ENCODE data around the gene PAPOLA. TPM values are rescaled to one million over a fixed set of nuclear protein-coding genes. Genes with fewer than 3 reads are reported as not detected.

Gene PAPOLA
- total and polyA plus RNA-seq, 4 donors, result 48.4 to 184 (median 116) TPM

DNA sequence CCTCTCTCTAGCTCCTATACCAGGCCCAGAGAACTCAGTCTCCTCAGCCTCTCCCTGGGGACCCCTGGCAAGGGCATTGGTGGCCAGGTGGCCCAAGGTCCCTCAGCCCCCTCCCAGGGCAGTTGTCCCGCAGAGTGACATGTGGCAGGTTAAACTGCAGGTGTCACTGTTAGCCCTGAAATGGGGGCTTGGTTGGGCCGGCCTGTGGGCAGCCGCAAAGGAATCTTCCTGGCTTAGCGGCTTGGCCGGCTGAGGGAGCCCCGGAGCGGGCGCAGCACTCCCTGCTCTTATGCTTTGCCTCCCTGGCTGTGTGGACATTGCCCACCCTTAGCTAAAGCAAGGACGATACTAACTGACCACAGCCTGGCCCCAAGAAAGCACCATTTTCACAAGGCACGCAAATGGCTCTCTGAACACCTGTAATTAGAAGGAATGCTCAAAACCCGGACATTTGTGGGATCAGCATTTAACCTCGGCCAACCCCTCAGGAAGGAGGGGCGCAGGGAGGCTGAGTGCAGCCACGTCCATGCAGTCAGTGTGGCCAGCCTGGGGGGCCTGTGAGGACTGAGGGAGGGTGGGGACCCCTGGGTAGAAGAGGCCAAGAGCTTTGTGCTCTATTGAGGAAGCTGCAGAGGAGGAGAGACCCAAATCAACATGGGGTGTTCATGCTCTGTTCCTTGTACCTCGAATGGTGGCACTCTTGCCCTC lies 82.2 kb downstream of the PAPOLA start:
- no peaks in the 10 kb centered on the region for H3K36me3 ChIP-seq (ENCODE audit: control insufficient read depth in 1 of 2, insufficient read depth in 2 of 2, low read length in 1 of 2)
- intact Hi-C loops (cut with DNase I), result no loop called here
- H3K4me1 ChIP-seq (ENCODE audit: control insufficient read depth in 1 of 2, insufficient read depth in 2 of 2, low read length in 2 of 2), result no peaks in the 10 kb centered on the region
- no peak for DNase-seq
- no peak for ATAC-seq (ENCODE audit: low FRiP score)
- no peak overlapping the region for H3K27ac ChIP-seq (ENCODE audit: low read depth in 1 of 2, low read length in 2 of 2)
- no peak overlapping the region for H3K4me3 ChIP-seq (ENCODE audit: low read length in 2 of 2)
- H3K27me3 ChIP-seq (ENCODE audit: control insufficient read depth in 1 of 2, insufficient read depth in 2 of 2, low read length in 1 of 2), result no peaks in the 10 kb centered on the region
- 20 to 22% methylated on average over 15 of the region's 15 CpGs for WGBS, 2 donors
- no peaks in the 10 kb centered on the region for H3K9me3 ChIP-seq (ENCODE audit: control insufficient read depth, low read length)

DNA sequence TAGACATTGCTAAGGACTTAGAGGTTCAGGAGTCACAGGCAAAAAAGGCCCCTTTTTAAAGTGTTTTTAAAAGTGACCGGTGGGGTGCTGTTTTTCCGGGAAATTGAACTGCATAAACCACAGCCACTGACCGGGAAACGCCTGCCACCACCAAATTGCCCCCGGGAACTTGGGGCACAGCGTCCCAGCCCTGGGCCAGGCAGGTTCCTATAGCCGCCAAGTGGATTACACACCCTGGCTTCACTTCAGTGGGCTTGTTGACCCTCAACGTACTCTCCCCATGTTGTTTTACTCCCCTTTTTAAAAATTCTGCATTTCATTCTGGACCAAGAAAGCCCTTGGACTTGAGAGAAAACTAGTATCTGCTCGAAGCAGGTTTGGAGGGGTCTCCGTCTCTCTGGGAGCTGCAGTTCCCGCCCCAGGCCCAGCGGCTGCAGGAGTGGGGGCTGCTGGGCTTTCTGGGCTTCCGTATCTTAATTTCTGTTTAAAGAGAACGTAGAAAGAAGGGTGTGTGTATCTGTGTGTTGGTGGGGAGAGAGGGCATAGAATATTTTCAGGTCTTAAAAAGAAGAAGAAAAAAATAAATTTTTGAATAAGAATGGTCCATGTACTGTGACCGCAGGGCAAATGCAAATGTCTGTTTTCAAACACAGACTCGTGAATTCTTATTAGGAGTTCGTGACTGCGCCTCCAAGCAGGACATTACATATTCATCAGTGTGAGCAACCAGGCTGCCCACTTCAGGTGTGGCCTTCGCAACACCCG lies 82.9 kb downstream of the PAPOLA start:
- no peak for ATAC-seq (ENCODE audit: low FRiP score)

DNA sequence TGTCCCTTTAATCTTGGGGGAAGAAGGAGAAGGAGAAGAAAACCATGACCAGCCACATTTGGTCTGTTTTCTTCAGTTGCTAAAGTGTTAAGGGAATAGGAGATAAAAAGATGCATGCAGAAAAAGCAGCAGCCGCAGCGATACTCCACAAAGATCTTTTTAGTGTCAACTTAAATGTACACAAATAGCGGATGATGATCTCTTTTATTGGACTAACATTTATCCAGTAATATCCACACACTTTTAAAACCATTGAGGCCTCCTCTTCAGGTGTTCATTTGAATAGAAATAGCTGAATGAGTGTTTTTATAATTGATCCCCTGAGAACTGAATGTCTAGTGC lies 83.5 kb downstream of the PAPOLA start:
- intact Hi-C loops (cut with DNase I), result no loop called here
- DNase-seq (no peak), ATAC-seq (ENCODE audit: low FRiP score) (no peak)
- no peak overlapping the region for H3K27ac ChIP-seq (ENCODE audit: low read depth in 1 of 2, low read length in 2 of 2)
- H3K4me1 ChIP-seq (ENCODE audit: control insufficient read depth in 1 of 2, insufficient read depth in 2 of 2, low read length in 2 of 2), result no peaks in the 10 kb centered on the region
- H3K4me3 ChIP-seq (ENCODE audit: low read length in 2 of 2), result no peak overlapping the region
- H3K9me3 ChIP-seq (ENCODE audit: control insufficient read depth, low read length), result no peaks in the 10 kb centered on the region
- WGBS, 2 donors, result 87 to 98% methylated on average over 3 of the region's 3 CpGs
- no peaks in the 10 kb centered on the region for H3K36me3 ChIP-seq (ENCODE audit: control insufficient read depth in 1 of 2, insufficient read depth in 2 of 2, low read length in 1 of 2)
- H3K27me3 ChIP-seq (ENCODE audit: control insufficient read depth in 1 of 2, insufficient read depth in 2 of 2, low read length in 1 of 2), result no peaks in the 10 kb centered on the region

More for the DNA sequence above, 82.9 kb downstream of the PAPOLA start:
- Histone ChIP-seq H3K27ac (ENCODE audit: low read depth in 1 of 2, low read length in 2 of 2) (no peak overlapping the region), H3K4me1 (ENCODE audit: control insufficient read depth in 1 of 2, insufficient read depth in 2 of 2, low read length in 2 of 2) (no peaks in the 10 kb centered on the region), H3K4me3 (ENCODE audit: low read length in 2 of 2) (no peak overlapping the region), H3K36me3 (ENCODE audit: control insufficient read depth in 1 of 2, insufficient read depth in 2 of 2, low read length in 1 of 2) (no peaks in the 10 kb centered on the region), H3K9me3 (ENCODE audit: control insufficient read depth, low read length) (no peaks in the 10 kb centered on the region), H3K27me3 (ENCODE audit: control insufficient read depth in 1 of 2, insufficient read depth in 2 of 2, low read length in 1 of 2) (no peaks in the 10 kb centered on the region)
- 77 to 79% methylated on average over 20 of the region's 20 CpGs for WGBS, 2 donors
- intact Hi-C loops (cut with DNase I), result no loop called here
- no peak for DNase-seq

DNA sequence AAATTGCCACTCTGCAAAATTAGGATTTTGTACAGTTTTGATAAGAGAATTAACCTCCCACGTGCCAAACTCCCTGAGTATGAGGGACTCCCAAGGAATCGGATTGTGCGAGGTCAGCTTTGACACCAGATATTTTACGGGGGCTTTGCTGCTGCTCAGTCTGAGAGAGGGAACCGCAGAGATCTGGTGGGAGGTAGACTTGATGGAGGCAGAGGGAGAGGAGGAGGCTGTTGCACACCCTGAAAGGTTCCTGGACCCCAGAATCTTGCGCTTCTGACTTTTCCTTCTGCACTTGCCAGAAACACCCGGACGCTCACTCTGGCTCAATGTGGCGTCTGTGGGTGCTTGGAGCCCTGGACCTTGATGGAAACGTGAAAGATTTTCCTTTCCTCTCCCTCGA lies 83.9 kb downstream of the PAPOLA start:
- Histone ChIP-seq H3K4me1 (ENCODE audit: control insufficient read depth in 1 of 2, insufficient read depth in 2 of 2, low read length in 2 of 2) (no peaks in the 10 kb centered on the region), H3K4me3 (ENCODE audit: low read length in 2 of 2) (no peak overlapping the region), H3K9me3 (ENCODE audit: control insufficient read depth, low read length) (no peaks in the 10 kb centered on the region), H3K27ac (ENCODE audit: low read depth in 1 of 2, low read length in 2 of 2) (no peak overlapping the region), H3K36me3 (ENCODE audit: control insufficient read depth in 1 of 2, insufficient read depth in 2 of 2, low read length in 1 of 2) (no peaks in the 10 kb centered on the region), H3K27me3 (ENCODE audit: control insufficient read depth in 1 of 2, insufficient read depth in 2 of 2, low read length in 1 of 2) (no peaks in the 10 kb centered on the region)
- 44 to 49% methylated on average over 11 of the region's 11 CpGs for WGBS, 2 donors
- ATAC-seq (ENCODE audit: low FRiP score), result no peak
- intact Hi-C loops (cut with DNase I), result no loop called here
- no peak for DNase-seq

DNA sequence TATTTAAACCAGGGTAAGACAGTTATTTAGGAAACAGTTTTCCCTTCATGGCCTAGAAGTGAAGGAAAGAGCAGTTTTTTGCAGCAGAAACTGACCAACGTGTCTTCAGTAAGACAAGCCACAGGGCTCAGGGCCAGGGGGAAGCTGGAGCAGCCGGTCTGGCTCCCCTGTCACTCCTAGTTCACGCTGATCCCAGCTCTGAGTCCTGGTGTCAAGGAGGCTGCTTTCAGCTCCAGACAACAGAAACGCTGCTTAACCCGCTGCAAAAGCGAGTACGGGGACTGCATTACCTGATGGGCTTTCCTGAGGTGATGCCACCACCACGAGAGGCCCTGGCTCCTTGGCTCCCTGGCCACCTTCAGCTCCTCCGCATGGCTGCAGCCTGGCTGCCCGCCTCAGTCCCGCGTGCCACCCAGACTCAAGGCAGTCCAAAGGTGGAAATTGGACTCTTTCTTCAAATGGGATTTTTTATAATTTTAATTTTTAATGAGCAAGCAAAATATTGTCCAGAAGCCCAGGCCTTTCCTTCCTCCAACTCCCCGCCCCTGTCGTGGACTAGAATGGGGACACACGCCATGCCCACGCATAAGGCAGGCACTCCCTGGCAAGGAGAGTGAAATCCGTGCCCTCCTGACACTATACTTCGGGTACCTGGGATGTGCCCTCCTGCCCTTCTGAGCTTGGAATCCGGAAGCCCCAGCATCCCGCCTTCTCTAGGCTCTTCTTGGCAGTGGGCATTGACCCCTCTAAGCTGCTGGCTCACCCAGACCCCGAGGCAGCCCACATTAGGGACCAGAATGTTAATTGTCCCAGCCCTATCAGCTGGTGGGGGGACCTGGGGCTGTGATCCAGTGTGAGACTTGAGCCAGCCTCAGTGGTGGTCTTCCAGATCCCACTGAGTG lies 85.0 kb downstream of the PAPOLA start:
- Histone ChIP-seq H3K9me3 (ENCODE audit: control insufficient read depth, low read length) (no peaks in the 10 kb centered on the region), H3K36me3 (ENCODE audit: control insufficient read depth in 1 of 2, insufficient read depth in 2 of 2, low read length in 1 of 2) (no peaks in the 10 kb centered on the region), H3K4me1 (ENCODE audit: control insufficient read depth in 1 of 2, insufficient read depth in 2 of 2, low read length in 2 of 2) (no peaks in the 10 kb centered on the region), H3K27me3 (ENCODE audit: control insufficient read depth in 1 of 2, insufficient read depth in 2 of 2, low read length in 1 of 2) (no peaks in the 10 kb centered on the region), H3K27ac (ENCODE audit: low read depth in 1 of 2, low read length in 2 of 2) (no peak overlapping the region), H3K4me3 (ENCODE audit: low read length in 2 of 2) (no peak overlapping the region)
- no peak for DNase-seq
- WGBS, 2 donors, result 77 to 81% methylated on average over 21 of the region's 21 CpGs
- no peak for ATAC-seq (ENCODE audit: low FRiP score)
- intact Hi-C loops (cut with DNase I), result no loop called here

DNA sequence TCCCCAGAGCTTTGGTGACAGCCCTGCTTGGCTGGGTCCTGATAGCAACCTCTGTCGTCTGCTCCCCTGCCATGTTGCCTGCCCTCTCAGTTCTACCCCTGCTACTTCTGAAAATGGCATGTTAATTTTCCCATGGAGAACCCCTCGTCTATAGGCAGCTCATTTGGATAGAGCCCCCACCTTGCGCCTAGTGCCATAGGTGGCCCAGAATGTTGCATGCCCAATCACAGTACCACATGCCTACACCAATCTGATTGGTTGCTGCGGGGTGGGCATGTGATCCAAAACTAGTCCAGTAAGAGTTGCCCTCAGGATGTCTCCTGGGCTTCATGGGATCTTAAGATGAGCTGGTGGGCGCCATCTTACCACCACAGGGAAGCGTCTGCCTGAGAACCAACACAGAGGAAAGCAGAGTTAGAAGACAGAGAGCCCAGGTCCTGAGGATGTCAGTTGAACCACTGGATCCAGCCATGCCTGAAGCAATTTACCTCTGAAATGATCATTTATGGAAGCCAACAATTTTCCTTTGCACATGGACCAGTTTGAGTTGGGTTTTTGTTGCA lies 85.7 kb downstream of the PAPOLA start:
- no peak overlapping the region for H3K4me3 ChIP-seq (ENCODE audit: low read length in 2 of 2)
- no peak overlapping the region for H3K27ac ChIP-seq (ENCODE audit: low read depth in 1 of 2, low read length in 2 of 2)
- no peaks in the 10 kb centered on the region for H3K27me3 ChIP-seq (ENCODE audit: control insufficient read depth in 1 of 2, insufficient read depth in 2 of 2, low read length in 1 of 2)
- H3K4me1 ChIP-seq (ENCODE audit: control insufficient read depth in 1 of 2, insufficient read depth in 2 of 2, low read length in 2 of 2), result no peaks in the 10 kb centered on the region
- intact Hi-C loops (cut with DNase I), result no loop called here
- H3K9me3 ChIP-seq (ENCODE audit: control insufficient read depth, low read length), result no peaks in the 10 kb centered on the region
- H3K36me3 ChIP-seq (ENCODE audit: control insufficient read depth in 1 of 2, insufficient read depth in 2 of 2, low read length in 1 of 2), result no peaks in the 10 kb centered on the region
- no peak for ATAC-seq (ENCODE audit: low FRiP score)
- WGBS, 2 donors, result 93 to 94% methylated on average over 6 of the region's 6 CpGs
- DNase-seq, result no peak

DNA sequence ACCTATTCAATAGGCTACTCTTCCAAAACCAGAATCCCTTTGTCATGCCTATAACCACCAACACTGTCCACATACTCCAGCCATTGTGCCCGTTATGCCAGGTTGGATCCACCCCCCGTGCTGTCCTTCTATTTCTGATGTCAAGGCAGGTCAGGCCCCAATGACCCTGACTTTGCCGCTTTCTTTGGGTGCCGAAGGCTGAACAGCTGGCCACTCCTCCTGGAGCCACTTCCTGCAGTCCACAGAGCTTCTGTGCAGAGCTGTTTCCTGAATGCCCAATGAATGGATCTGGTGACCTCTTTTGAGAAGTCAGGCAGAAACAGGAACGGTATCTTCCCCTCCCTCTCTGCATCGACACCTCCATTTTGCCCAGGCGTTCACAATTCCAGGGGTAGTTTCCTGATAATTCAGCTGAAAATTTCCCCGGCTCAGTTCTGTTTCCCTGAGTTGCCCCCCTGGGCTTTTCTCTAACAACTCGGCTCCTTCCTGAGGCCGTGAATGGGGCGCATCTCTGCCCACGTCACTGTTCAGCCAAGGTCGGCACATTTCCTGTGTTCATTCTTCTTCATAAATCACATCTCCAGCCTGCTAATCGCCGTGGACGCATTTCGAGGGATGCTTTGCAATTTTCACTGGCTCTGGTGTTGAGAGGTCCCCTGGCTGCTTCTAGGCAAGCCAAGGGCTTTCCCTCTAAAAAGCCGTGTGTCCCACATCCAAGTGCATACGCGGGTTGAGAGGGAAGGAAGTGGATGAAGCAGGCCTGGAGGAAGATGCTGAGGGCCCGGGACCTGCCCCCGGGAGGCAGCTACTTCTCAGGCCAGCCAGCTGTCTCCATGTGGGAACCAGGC lies 86.5 kb downstream of the PAPOLA start:
- Histone ChIP-seq H3K27ac (ENCODE audit: low read depth in 1 of 2, low read length in 2 of 2) (no peak overlapping the region), H3K9me3 (ENCODE audit: control insufficient read depth, low read length) (no peaks in the 10 kb centered on the region), H3K4me3 (ENCODE audit: low read length in 2 of 2) (no peak overlapping the region), H3K27me3 (ENCODE audit: control insufficient read depth in 1 of 2, insufficient read depth in 2 of 2, low read length in 1 of 2) (no peaks in the 10 kb centered on the region), H3K36me3 (ENCODE audit: control insufficient read depth in 1 of 2, insufficient read depth in 2 of 2, low read length in 1 of 2) (no peaks in the 10 kb centered on the region), H3K4me1 (ENCODE audit: control insufficient read depth in 1 of 2, insufficient read depth in 2 of 2, low read length in 2 of 2) (no peaks in the 10 kb centered on the region)
- WGBS, 2 donors, result 67% methylated on average over 22 of the region's 22 CpGs
- intact Hi-C loops (cut with DNase I), result no loop called here
- no peak for ATAC-seq (ENCODE audit: low FRiP score)
- no peak for DNase-seq

DNA sequence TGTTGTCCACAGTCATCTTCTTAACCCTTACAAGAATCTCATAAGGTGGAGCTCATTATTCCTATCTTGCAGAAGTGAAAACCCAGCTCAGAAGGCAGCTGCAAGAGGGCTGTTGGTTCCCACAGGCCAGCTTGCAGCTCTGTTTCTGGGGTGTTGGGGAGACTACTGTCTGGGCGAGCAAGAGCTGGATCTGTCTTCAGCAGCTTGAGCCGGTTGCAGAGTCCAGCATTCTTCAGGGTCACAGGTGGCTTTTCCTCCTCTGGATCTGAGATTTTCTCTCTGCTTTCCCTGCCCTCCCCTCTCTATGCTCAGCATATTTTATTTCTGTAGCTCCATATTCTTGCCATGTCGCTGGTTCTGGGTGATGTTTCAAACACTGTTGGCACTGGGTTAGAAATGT lies 87.4 kb downstream of the PAPOLA start:
- Histone ChIP-seq H3K27me3 (ENCODE audit: control insufficient read depth in 1 of 2, insufficient read depth in 2 of 2, low read length in 1 of 2) (no peaks in the 10 kb centered on the region), H3K9me3 (ENCODE audit: control insufficient read depth, low read length) (no peaks in the 10 kb centered on the region), H3K4me3 (ENCODE audit: low read length in 2 of 2) (no peak overlapping the region), H3K27ac (ENCODE audit: low read depth in 1 of 2, low read length in 2 of 2) (no peak overlapping the region), H3K36me3 (ENCODE audit: control insufficient read depth in 1 of 2, insufficient read depth in 2 of 2, low read length in 1 of 2) (no peaks in the 10 kb centered on the region), H3K4me1 (ENCODE audit: control insufficient read depth in 1 of 2, insufficient read depth in 2 of 2, low read length in 2 of 2) (no peaks in the 10 kb centered on the region)
- intact Hi-C loops (cut with DNase I), result no loop called here
- no peak for ATAC-seq (ENCODE audit: low FRiP score)
- DNase-seq, result no peak
- 80 to 84% methylated on average over 3 of the region's 3 CpGs for WGBS, 2 donors

All from aorta (tissue), 5 donors.